Astrocyte (in vitro differentiated cells and primary cell): Measurements from ENCODE around the gene PPP3CA. TPM values are rescaled to one million over a fixed set of nuclear protein-coding genes. Genes with fewer than 3 reads are reported as not detected.

Experiments
- DNase-seq: peaks from one replicate; pipeline ENCODE4 v3.0.0-alpha.2; 2010; ENCODE audit warnings: low read depth
- FAIRE-seq: peaks from 2 replicates; lab custom pipeline; 2011; peaks lifted over from hg19 to GRCh38; lab: Jason Lieb, UNC
- H2AFZ ChIP-seq: 2 replicates; pipeline ENCODE4 v1.6.0; 2012; ENCODE audit warnings: low read depth, low read length, inconsistent platforms
- H3K27ac ChIP-seq: 2 replicates; pipeline ENCODE4 v1.5.1; 2011; ENCODE audit warnings: low read depth, low read length, inconsistent platforms
- H3K27me3 ChIP-seq: 2 replicates; pipeline ENCODE4 v1.6.0; 2011; ENCODE audit warnings: low read length, inconsistent platforms; ENCODE audit not compliant: insufficient read depth
- H3K36me3 ChIP-seq: 2 replicates; pipeline ENCODE4 v1.5.1; 2011; ENCODE audit warnings: low read length, inconsistent platforms; ENCODE audit not compliant: insufficient read depth
- H3K4me1 ChIP-seq: 2 replicates; pipeline ENCODE4 v1.5.1; 2011; ENCODE audit warnings: low read length, inconsistent platforms; ENCODE audit not compliant: insufficient read depth
- H3K4me2 ChIP-seq: 2 replicates; pipeline ENCODE4 v1.6.0; 2012; ENCODE audit warnings: low read length, inconsistent platforms
- H3K4me3 ChIP-seq: 2 replicates; pipeline ENCODE4 v1.5.1; 2011; ENCODE audit warnings: low read depth, mild to moderate bottlenecking, low read length, inconsistent platforms; ENCODE audit not compliant: insufficient read depth
- H3K79me2 ChIP-seq: 2 replicates; pipeline ENCODE4 v1.6.0; 2012; ENCODE audit warnings: mild to moderate bottlenecking, low read length, inconsistent platforms; ENCODE audit not compliant: insufficient read depth
- H3K9ac ChIP-seq: 2 replicates; pipeline ENCODE4 v1.6.0; 2012; ENCODE audit warnings: mild to moderate bottlenecking, low read length, inconsistent platforms
- H3K9me3 ChIP-seq: 2 replicates; pipeline ENCODE4 v1.5.1; 2012; ENCODE audit warnings: low read depth, mild to moderate bottlenecking, low read length, inconsistent platforms; ENCODE audit not compliant: insufficient read depth
- H4K20me1 ChIP-seq: 2 replicates; pipeline ENCODE4 v1.6.0; 2012; ENCODE audit warnings: low read length, inconsistent platforms; ENCODE audit not compliant: insufficient read depth
- H3K27ac Mint-ChIP-seq: one replicate; pipeline ENCODE4 v1.8.0; 2021; ENCODE audit warnings: mild to moderate bottlenecking, mixed read lengths; ENCODE audit not compliant: unreplicated experiment
- H3K27me3 Mint-ChIP-seq: one replicate; pipeline ENCODE4 v1.8.0; 2021; ENCODE audit warnings: low read depth, mixed read lengths; ENCODE audit not compliant: unreplicated experiment
- H3K36me3 Mint-ChIP-seq: one replicate; pipeline ENCODE4 v1.8.0; 2021; ENCODE audit warnings: low read depth, mixed read lengths; ENCODE audit not compliant: unreplicated experiment
- H3K4me1 Mint-ChIP-seq: one replicate; pipeline ENCODE4 v1.8.0; 2021; ENCODE audit warnings: low read depth, mixed read lengths; ENCODE audit not compliant: unreplicated experiment
- H3K4me3 Mint-ChIP-seq: one replicate; pipeline ENCODE4 v1.8.0; 2021; ENCODE audit warnings: mild to moderate bottlenecking, moderate library complexity, mixed read lengths; ENCODE audit not compliant: unreplicated experiment
- H3K9me3 Mint-ChIP-seq: one replicate; pipeline ENCODE4 v1.8.0; 2021; ENCODE audit warnings: mild to moderate bottlenecking, mixed read lengths; ENCODE audit not compliant: unreplicated experiment
- EZH2 ChIP-seq: IDR thresholded peaks from 2 replicates; pipeline ENCODE4 v1.6.1; 2012; ENCODE audit warnings: mild to moderate bottlenecking, low read length, inconsistent platforms; ENCODE audit not compliant: insufficient read depth
- total RNA-seq: library from RNA; stranded (reverse); gene quantifications from 2 replicates; pipeline ENCODE4 v1.2.1, GENCODE V29; 2021
- TF ChIP-seq, protein P1 (sequence below): IDR thresholded peaks from 2 replicates; pipeline ENCODE4 v1.5.1; 2011; ENCODE audit warnings: low read depth, mild to moderate bottlenecking, inconsistent platforms, low read length, moderate library complexity; ENCODE audit not compliant: insufficient read depth

Gene PPP3CA
- total RNA-seq, 1 donor from 2014 or later: 101 TPM

DNA sequence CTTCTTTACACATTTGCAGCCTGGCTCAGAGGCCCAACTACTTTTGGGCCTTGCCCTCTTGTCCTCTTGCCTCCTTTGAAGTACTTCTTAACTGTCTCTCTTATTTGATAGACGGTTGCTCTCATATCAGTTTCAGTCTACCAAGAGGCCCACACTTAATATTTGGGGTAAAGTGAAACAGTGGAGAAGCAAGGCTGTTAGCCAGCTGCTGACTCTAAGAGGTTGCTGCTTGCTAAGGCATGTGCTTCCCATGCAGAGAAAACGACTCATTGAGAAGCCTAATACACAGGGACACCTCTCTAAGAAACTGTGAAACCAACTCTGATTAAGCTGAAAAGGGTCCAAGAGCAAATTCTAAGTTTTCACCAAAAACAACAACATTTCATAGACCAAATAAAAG, 94.6 kb downstream of the PPP3CA start:
- no peak for DNase-seq
- no peaks in the 10 kb centered on the region for H3K9me3 ChIP-seq
- H3K27me3 Mint-ChIP-seq: no peaks in the 10 kb centered on the region
- H3K79me2 ChIP-seq: peaks cover 86% of the 10 kb centered on the region
- H3K4me1 ChIP-seq: no peaks in the 10 kb centered on the region
- no peak overlapping the region for H3K4me2 ChIP-seq
- H3K36me3 ChIP-seq: no peaks in the 10 kb centered on the region
- H3K4me3 Mint-ChIP-seq: no peak overlapping the region
- peaks cover 14% of the 10 kb centered on the region for H3K4me1 Mint-ChIP-seq
- H3K4me3 ChIP-seq: no peak overlapping the region
- TF ChIP-seq EZH2: no peak
- TF ChIP-seq, protein P1, sequence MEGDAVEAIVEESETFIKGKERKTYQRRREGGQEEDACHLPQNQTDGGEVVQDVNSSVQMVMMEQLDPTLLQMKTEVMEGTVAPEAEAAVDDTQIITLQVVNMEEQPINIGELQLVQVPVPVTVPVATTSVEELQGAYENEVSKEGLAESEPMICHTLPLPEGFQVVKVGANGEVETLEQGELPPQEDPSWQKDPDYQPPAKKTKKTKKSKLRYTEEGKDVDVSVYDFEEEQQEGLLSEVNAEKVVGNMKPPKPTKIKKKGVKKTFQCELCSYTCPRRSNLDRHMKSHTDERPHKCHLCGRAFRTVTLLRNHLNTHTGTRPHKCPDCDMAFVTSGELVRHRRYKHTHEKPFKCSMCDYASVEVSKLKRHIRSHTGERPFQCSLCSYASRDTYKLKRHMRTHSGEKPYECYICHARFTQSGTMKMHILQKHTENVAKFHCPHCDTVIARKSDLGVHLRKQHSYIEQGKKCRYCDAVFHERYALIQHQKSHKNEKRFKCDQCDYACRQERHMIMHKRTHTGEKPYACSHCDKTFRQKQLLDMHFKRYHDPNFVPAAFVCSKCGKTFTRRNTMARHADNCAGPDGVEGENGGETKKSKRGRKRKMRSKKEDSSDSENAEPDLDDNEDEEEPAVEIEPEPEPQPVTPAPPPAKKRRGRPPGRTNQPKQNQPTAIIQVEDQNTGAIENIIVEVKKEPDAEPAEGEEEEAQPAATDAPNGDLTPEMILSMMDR: no peak
- H2AFZ ChIP-seq: no peak overlapping the region
- no peaks in the 10 kb centered on the region for H3K9me3 Mint-ChIP-seq
- H4K20me1 ChIP-seq: peaks cover 40% of the 10 kb centered on the region
- FAIRE-seq: no peak
- no peak overlapping the region for H3K9ac ChIP-seq
- no peaks in the 10 kb centered on the region for H3K27me3 ChIP-seq
- H3K27ac ChIP-seq: no peak overlapping the region
- H3K36me3 Mint-ChIP-seq: no peaks in the 10 kb centered on the region
- H3K27ac Mint-ChIP-seq: no peak overlapping the region

GRCh38 chr4:101251261-101251660, 96.1 kb downstream of the PPP3CA start:
- no peaks in the 10 kb centered on the region for H3K9me3 ChIP-seq
- FAIRE-seq (no peak), DNase-seq (no peak)
- no peak overlapping the region for H3K4me3 ChIP-seq
- Mint-ChIP-seq H3K27ac (no peak overlapping the region), H3K36me3 (no peaks in the 10 kb centered on the region), H3K27me3 (no peaks in the 10 kb centered on the region), H3K9me3 (no peaks in the 10 kb centered on the region), H3K4me1 (peaks cover 14% of the 10 kb centered on the region), H3K4me3 (no peak overlapping the region)
- no peak overlapping the region for H3K9ac ChIP-seq
- H3K27ac ChIP-seq: no peak overlapping the region
- no peak overlapping the region for H3K4me2 ChIP-seq
- no peaks in the 10 kb centered on the region for H3K36me3 ChIP-seq
- peaks cover 87% of the 10 kb centered on the region for H3K79me2 ChIP-seq
- no peak for TF ChIP-seq EZH2
- TF ChIP-seq, protein P1: no peak
- H2AFZ ChIP-seq: no peak overlapping the region
- no peaks in the 10 kb centered on the region for H3K4me1 ChIP-seq
- H4K20me1 ChIP-seq: peaks cover 33% of the 10 kb centered on the region
- H3K27me3 ChIP-seq: no peaks in the 10 kb centered on the region

- Mint-ChIP-seq H3K27me3 (no peaks in the 10 kb centered on the region), H3K36me3 (no peaks in the 10 kb centered on the region), H3K4me1 (peaks cover 6% of the 10 kb centered on the region), H3K27ac (no peak overlapping the region), H3K4me3 (no peak overlapping the region), H3K9me3 (no peaks in the 10 kb centered on the region)
- DNase-seq: no peak
- peaks cover 35% of the 10 kb centered on the region for H4K20me1 ChIP-seq
- no peak overlapping the region for H3K4me3 ChIP-seq
- no peaks in the 10 kb centered on the region for H3K4me1 ChIP-seq
- TF ChIP-seq, protein P1: no peak
- no peak for TF ChIP-seq EZH2
- H3K9me3 ChIP-seq: no peaks in the 10 kb centered on the region
- H3K27ac ChIP-seq: no peak overlapping the region
- H3K79me2 ChIP-seq: peaks cover 89% of the 10 kb centered on the region
- H3K9ac ChIP-seq: no peak overlapping the region
- no peaks in the 10 kb centered on the region for H3K36me3 ChIP-seq
- no peak overlapping the region for H2AFZ ChIP-seq
- H3K4me2 ChIP-seq: no peak overlapping the region
- H3K27me3 ChIP-seq: no peaks in the 10 kb centered on the region
- FAIRE-seq: no peak
Observed at GRCh38 chr4:101244349-101244748, 103.0 kb downstream of the PPP3CA start.
